Islet of Langerhans (tissue), 1 donor: ENCODE measurements around the gene IGSF3.

Experiments used
- FAIRE-seq: peaks from one replicate; lab custom pipeline; 2011; peaks lifted over from hg19 to GRCh38; lab: Jason Lieb, UNC

Gene IGSF3

GRCh38 chr1:116686175-116686574, 18.6 kb upstream of the IGSF3 start:
- FAIRE-seq = no peak

- FAIRE-seq = no peak
Measured at GRCh38 chr1:116684575-116684974, 17.0 kb upstream of the IGSF3 start.

GRCh38 chr1:116682641-116683221, 15.2 kb upstream of the IGSF3 start:
- no peak for FAIRE-seq

GRCh38 chr1:116681343-116681899, 13.9 kb upstream of the IGSF3 start:
- FAIRE-seq = no peak

- FAIRE-seq = no peak
Measured at GRCh38 chr1:116680752-116681151, 13.2 kb upstream of the IGSF3 start.

- no peak for FAIRE-seq
Measured at GRCh38 chr1:116679828-116680628, 12.5 kb upstream of the IGSF3 start.

- FAIRE-seq = no peak
Measured at GRCh38 chr1:116679091-116679827, 11.7 kb upstream of the IGSF3 start.

GRCh38 chr1:116678732-116679090, 11.2 kb upstream of the IGSF3 start:
- FAIRE-seq = no peak

GRCh38 chr1:116677474-116678062, 10.0 kb upstream of the IGSF3 start:
- FAIRE-seq = no peak

GRCh38 chr1:116676291-116676690, 8.8 kb upstream of the IGSF3 start:
- no peak for FAIRE-seq

GRCh38 chr1:116674751-116675150, 7.2 kb upstream of the IGSF3 start:
- FAIRE-seq = no peak

- no peak for FAIRE-seq
Measured at GRCh38 chr1:116674011-116674531, 6.5 kb upstream of the IGSF3 start.

- FAIRE-seq = no peak
Measured at GRCh38 chr1:116671912-116672311, 4.4 kb upstream of the IGSF3 start.

- no peak for FAIRE-seq
Measured at GRCh38 chr1:116671072-116671760, 3.7 kb upstream of the IGSF3 start.

GRCh38 chr1:116668277-116668676, 744 bp upstream of the IGSF3 start:
- no peak for FAIRE-seq

GRCh38 chr1:116667078-116667574, 407 bp downstream of the IGSF3 start:
- no peak for FAIRE-seq

GRCh38 chr1:116666187-116667077, 1.1 kb downstream of the IGSF3 start:
- no peak for FAIRE-seq

GRCh38 chr1:116664978-116665371, 2.6 kb downstream of the IGSF3 start:
- no peak for FAIRE-seq

GRCh38 chr1:116664366-116664977, 3.1 kb downstream of the IGSF3 start:
- no peak for FAIRE-seq

- FAIRE-seq = no peak
Measured at GRCh38 chr1:116663821-116664220, 3.7 kb downstream of the IGSF3 start.
